Measurements from ENCODE around the gene FAM13B. TPM values are rescaled to one million over a fixed set of nuclear protein-coding genes. Genes with fewer than 3 reads are reported as not detected.

Gene FAM13B
- 10 to 100 TPM; 20.3 to 42.0 (median 27.2) TPM for total RNA-seq
- polyA plus RNA-seq: 10 to 100 TPM in 1 of 2 donors, 1 to 10 TPM in 1; 6.8 to 19.6 TPM
- long read RNA-seq, donor 1, full-length matches to known transcripts: 2 of 10 reads
- long read RNA-seq, donor 1, partial matches to known transcripts: 4 of 10 reads
- long read RNA-seq, donor 1, other reads (novel, unspliced or antisense): 4 of 10 reads
- long read RNA-seq, donor 2, full-length matches to known transcripts: 4 of 83 reads
- long read RNA-seq, donor 2, partial matches to known transcripts: 46 of 83 reads
- long read RNA-seq, donor 2, other reads (novel, unspliced or antisense): 33 of 83 reads
- long read RNA-seq, donor 3, partial matches to known transcripts: 3 of 13 reads
- long read RNA-seq, donor 3, other reads (novel, unspliced or antisense): 10 of 13 reads

DNA sequence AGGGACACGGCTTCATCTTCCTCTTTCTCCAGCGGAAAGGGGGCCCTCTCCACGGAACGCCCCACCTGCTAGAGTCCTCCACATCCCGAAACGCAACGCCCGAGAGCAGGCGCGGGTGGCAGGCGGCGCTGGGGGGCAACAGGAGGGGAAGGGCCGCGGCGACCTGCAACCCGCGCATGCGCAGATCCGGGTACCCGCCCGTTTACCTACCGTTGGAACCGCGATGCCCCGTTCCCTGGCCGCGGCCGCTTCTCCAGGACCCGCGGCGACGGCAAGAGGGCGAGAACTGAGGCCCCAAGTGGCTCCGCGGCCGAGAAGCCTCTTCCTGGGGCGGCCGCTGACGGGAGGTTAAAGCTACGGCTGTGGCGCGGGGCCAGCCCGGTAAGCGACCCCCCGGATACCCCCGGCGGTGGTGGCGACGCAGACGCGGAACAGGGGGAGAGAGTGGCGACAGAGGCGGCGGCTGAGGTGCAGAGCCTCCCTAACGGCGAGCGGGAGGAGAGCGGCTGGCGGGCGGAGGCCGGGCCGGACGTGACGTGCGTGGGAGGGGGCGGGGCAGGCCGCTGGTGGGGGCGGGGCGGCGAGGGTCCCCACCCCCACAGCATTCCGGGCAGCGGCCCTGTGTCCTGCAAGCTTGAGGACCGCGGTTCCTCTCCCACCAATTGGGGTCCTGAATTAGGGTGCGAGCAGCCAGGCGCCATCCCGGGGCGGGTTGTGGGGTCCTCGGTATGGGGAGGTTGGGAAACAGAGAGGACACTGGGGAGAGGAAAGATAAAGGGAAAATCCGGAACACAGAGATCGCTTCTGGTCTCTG, at the start of gene FAM13B:
Gene FAM13B, minus strand, starts transcription at position 508 of the 814 bp plus-strand sequence. CDS start 13,968 bp downstream, outside the sequence.
- WGBS, 4 donors: 0 to 1% (median 1%) methylated on average over 25 to 81 of the region's 81 CpGs
- H3K27ac ChIP-seq: peak within 1 kb of the TSS; percentile 88 to 100 (median 99)
- intact Hi-C loops (cut with DNase I): loop anchor here in 7 of 10 donors (10.0 kb wide), 4 partner anchors 102 to 398 kb away; partner anchors contain the start of genes HNRNPA0 (in 1 of the 7) and NME5 (in 1 of the 7)
- H3K9me3 ChIP-seq: no peaks in the 10 kb centered on the region
- ATAC-seq (peak; percentile 71 to 94 (median 92)), DNase-seq (peak; percentile 84 to 93 (median 85))
- peak within 1 kb of the TSS; percentile 75 to 100 (median 98) for H3K4me3 ChIP-seq
- no peaks in the 10 kb centered on the region for H3K27me3 ChIP-seq
- H3K4me1 ChIP-seq: peaks cover 0 to 64% (median 39%) of the 10 kb centered on the region in 12 donors
- TF ChIP-seq, protein P1, sequence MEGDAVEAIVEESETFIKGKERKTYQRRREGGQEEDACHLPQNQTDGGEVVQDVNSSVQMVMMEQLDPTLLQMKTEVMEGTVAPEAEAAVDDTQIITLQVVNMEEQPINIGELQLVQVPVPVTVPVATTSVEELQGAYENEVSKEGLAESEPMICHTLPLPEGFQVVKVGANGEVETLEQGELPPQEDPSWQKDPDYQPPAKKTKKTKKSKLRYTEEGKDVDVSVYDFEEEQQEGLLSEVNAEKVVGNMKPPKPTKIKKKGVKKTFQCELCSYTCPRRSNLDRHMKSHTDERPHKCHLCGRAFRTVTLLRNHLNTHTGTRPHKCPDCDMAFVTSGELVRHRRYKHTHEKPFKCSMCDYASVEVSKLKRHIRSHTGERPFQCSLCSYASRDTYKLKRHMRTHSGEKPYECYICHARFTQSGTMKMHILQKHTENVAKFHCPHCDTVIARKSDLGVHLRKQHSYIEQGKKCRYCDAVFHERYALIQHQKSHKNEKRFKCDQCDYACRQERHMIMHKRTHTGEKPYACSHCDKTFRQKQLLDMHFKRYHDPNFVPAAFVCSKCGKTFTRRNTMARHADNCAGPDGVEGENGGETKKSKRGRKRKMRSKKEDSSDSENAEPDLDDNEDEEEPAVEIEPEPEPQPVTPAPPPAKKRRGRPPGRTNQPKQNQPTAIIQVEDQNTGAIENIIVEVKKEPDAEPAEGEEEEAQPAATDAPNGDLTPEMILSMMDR (IDR thresholded peaks at IDR 0.05): no peak
- peak in 1 of 2 donors; percentile 53 for TF ChIP-seq POLR2A (IDR thresholded peaks at IDR 0.05)
- no peaks in the 10 kb centered on the region for H3K36me3 ChIP-seq

DNA sequence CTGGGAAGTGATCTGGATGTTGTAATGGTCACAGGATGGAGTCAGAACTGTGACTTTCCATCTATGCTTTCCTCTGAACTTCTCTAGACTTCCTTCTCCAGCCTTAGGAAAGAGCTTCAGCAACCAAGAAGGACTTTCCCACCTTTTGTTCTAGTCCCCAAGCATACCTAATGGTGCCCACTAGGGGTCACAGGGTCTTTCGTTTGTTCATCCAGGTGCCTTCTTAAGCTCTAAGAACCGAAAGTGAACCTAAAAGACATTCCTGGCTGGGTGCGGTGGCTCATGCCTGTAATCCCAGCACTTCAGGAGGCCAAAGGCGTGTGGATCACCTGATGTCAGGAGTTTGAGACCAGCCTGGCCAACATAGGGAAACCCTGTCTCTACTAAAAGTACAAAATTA, 49.2 kb upstream of the FAM13B start:
- Histone ChIP-seq H3K9me3 (no peaks in the 10 kb centered on the region), H3K4me1 (peaks cover 0 to 10% (median 0%) of the 10 kb centered on the region in 12 donors), H3K4me3 (no peak overlapping the region), H3K27me3 (no peaks in the 10 kb centered on the region), H3K27ac (no peak overlapping the region), H3K36me3 (no peaks in the 10 kb centered on the region)
- no peak for DNase-seq
- WGBS, 4 donors: 84 to 92% (median 89%) methylated on average over 4 of the region's 4 CpGs
- TF ChIP-seq, protein P1 (IDR thresholded peaks at IDR 0.05): no peak
- TF ChIP-seq POLR2A (IDR thresholded peaks at IDR 0.05): no peak
- intact Hi-C loops (cut with DNase I): no loop called here
- no peak for ATAC-seq

DNA sequence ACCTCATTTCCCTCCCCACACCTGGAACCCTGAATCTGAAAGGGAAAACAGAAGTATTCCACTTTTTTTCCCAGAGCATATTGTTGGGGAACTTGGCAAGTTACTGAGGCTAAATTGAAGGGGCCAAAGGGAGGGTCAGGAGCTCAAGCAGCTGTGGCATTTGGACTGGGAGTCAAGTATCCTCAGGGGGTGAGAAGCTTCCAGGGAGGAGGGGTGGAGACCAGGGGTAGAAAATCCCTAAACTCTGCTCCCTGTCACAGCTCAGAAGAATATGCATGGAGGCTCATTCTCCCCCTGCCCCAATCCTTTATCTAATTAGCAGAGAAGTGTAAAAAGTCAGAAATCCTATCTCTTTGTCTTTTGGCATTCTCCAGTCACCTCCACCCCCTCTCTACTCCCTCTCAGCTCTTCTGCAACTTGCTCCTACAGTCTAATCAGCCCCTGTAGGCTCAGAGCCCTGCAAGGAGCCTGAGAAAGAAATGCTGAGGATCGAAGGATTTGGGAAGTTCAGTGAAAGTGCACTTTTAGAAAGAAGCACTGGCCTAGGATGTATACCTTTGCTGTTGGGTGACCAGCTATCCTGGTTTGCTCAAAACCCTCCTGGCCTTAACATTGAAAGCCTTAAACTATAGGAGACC, 45.2 kb upstream of the FAM13B start:
- no peak overlapping the region for H3K27ac ChIP-seq
- H3K36me3 ChIP-seq: no peaks in the 10 kb centered on the region
- intact Hi-C loops (cut with DNase I): loop anchor here in 2 of 10 donors (5.0 kb wide), 1 partner anchor 54 kb away; no protein-coding TSS in a partner anchor
- ATAC-seq: no peak
- 20 to 29% (median 28%) methylated on average over 1 of the region's 1 CpG for WGBS, 4 donors
- no peak overlapping the region for H3K4me3 ChIP-seq
- no peak for TF ChIP-seq POLR2A (IDR thresholded peaks at IDR 0.05)
- TF ChIP-seq, protein P1 (IDR thresholded peaks at IDR 0.05): no peak
- no peaks in the 10 kb centered on the region for H3K27me3 ChIP-seq
- peaks cover 0 to 10% (median 0%) of the 10 kb centered on the region in 12 donors for H3K4me1 ChIP-seq
- no peaks in the 10 kb centered on the region for H3K9me3 ChIP-seq
- no peak for DNase-seq
